ENCODE measurements around the gene ALDH1A1.
"Not testable (repeated sequence)": the region's sequence is repeated elsewhere in the genome, so short reads cannot be mapped to it uniquely, and the experiment has no call there.

ALDH1A1 gene

DNA sequence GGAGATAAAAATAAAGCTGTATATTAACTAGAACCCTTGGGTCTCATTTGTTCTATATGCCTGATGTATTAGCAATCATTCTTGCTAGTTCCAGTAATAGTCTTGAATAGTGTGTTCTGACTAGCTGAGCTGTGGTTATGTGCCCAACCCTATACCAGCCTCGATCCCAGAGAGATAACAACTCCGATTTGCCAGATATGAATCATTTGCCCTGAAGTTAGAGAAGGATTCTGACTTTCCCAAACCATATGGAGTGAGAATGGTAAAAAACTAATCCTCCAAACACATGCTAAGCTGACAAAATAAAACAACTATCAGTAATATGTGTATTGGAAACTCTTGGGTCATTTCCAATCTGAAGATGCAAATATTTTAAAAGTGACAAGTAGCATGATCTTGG is 64.8 kb downstream of the ALDH1A1 start:
- no peak for DNase-seq

DNA sequence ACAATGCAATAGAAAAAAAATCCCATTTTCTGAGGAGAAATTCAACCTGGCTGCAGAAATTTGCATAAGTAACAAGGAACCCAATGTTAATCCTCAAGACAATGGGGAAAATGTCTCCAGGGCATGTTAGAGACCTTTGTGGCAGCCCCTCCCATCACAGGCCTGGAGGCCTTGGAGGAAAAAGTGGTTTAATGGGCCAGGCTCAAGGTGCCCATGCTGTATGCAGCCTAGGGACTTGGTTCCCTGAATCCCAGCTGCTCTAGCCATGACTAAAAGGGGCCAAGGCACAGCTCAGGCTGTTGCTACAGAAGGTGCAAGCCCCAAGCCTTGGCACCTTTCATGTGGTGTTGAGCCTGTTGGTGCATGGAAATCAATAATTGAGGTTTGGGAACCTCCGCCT is 66.5 kb downstream of the ALDH1A1 start:
- no peak for DNase-seq

DNA sequence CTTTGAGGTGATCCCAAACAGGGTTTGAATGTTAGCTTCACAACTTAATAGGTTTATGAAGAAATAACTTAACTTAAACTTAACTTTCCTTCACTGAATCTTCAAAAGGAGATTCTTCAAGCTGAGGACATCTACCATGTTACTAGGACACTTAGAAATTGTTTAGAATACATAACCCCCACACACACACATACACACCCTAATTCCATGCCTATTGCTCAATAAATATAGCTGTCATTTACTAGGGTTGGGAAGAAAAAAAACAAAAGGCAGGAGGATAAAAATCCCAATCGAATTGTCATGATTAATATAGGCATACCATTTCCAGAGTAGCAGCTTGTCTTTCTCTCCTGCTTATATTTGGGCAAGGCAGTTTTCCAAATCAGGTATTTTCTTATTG is 68.3 kb downstream of the ALDH1A1 start:
- no peak for DNase-seq

DNA sequence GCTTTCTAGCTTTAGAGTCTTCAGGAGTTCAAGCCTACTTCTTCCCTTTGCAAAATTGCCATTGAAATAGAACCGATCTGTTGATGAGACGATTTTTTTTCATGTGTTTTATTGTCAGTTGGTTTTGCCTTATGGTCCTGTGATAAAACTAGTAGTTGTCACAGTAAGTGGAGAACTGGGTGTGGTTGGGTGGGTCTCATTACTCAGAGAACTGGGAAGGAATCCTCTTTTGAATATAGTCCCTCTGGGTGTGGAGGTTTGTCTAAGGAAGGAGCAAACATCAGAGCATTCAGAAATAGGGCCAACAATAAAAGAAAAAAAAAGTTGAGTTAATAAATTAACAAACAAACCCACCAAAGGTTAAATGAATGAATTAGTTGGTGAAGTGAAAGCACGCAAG is 69.0 kb downstream of the ALDH1A1 start:
- DNase-seq, result no peak

DNA sequence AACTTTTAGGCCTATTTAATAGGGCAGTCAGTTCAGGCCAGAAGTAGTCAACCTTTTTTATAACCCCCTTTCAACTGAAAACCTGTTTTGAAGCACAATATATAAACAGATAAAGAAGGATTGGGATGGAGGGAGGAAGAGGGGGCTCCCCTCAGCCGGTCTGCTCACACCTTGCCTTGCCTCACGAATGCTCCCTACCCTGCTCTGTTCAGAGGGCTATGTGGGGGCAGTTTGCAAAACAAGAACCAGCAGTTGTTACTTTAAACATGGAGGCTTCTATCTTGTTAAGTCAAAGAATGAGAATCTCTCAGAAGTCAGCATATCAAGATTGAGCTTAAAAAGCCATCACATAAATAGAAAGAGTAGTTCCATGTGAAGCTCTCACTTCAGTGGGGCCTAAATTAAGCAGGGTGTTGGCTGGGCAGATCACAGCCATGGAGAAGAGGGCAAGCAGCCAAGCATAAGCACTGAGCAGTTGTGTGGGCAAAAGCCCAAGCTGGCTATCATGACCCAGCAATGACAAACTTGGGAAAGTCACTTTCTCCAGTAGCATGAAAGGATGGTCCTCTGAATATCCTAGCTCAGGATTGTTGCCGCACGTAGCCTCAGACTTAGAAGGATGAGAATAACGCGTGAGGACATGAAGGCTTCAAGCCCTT is 70.6 kb downstream of the ALDH1A1 start:
- no peak for DNase-seq

DNA sequence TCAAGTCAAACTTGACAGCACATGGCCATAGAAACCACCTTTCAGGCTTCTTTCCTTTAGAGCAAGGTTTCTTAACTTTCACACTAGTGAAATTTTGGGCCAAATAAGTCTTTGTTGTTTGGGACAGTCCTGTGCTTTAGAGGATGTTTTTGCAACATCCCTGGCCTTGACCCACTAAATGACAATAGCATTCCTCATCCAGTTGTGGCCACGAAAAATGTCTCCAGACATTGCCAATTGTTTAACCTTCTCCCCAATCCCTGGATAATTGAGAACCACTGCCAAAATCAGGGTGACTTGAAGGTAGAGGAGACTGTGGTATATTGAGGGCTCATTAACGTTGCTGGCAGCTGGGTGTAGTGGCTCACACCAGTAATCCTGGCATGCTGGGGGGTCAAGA is 72.0 kb downstream of the ALDH1A1 start:
- DNase-seq, result no peak

DNA sequence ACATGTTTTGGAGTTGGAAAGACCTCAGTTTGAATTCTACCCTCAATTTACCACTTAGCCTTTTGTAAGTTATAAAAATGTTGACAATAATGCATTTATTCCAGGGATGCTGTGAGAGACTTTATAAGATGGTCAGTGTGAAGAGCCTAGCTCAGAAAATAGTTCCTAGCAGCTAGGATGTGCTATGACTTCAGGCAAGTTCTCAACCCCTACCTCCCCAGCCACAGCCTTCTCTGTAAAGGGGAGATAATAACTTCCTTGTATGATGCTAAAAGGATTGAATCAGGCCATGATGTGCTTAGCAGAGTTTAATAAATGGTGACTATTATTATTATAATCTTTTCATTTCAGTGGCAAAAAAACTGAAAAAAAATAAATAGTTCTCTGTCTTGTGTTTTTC is 77.6 kb downstream of the ALDH1A1 start:
- DNase-seq, result no peak

DNA sequence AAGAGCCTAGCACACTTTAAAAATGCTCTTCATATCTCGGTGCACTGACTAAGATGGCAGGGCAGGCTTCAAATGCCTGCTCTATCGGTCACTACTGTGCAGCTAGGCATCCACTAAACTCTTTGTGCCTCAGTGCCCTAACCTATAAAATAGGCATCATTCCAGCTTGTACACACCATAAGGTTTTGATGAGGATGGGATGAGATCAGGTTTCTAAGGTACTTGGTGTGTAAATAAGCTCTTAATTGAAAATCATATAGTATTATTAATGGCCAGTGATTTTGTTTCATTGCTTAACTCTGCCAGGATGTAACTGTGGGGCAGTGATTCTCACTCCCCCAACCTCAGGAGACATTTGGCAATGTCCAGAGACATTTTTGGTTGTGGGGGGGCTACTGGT is 78.5 kb downstream of the ALDH1A1 start:
- DNase-seq, result no peak

DNA sequence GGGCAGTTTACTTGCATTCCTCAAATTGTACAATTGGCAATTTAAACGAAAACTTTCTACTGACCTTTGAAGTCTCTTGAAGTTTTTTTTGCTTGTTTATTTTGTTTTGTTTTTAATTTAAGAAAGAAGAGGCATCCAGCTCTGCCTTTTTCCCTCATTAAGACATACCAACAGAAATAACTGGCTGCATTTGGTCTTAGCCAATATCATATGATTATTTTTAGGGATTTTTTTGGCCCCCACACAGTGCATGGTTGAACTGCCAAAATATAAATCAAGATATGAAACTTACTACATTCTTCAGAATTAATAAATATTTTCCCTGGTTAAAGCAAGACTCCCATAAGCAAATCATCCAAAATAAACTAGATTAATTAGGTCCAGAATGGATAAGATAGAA is 79.4 kb downstream of the ALDH1A1 start:
- no peak for DNase-seq

DNA sequence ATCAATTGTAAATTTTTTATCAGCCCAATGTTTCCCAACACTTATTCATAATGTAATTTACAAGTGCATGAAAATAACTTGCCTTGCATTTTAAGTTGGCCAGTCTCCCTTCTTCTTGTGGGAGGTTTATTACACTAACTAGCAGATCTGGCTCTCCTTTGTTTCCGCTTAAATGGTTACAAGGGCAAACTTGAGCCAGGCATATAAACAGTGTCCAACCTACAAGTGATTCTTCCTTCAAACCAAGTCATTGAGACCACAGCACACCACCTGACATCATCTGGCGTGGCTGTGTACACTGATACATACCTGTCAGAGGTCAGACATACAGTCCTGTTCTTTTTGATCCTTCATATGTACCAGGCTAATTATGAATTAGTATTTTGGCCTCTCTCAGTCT is 80.1 kb downstream of the ALDH1A1 start:
- no peak for DNase-seq

DNA sequence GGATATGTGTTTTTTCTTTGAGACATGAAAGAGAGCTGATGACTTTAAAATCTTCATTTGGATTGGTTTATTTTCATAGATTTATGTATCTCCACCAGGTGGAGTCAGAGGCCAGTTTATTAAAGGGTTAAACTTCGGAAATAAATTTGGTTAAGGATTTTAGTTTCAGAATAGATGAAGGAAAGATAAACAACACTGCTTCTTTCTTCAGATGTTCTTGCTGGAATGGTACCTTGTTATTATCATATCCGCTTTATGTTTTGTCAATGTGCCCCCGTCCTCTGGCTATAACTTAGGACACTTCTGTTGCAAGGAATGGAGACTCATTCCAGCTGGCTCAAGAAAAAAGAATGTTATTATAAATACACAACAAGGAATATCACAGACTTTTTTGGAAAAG is 81.2 kb downstream of the ALDH1A1 start:
- no peak for DNase-seq

DNA sequence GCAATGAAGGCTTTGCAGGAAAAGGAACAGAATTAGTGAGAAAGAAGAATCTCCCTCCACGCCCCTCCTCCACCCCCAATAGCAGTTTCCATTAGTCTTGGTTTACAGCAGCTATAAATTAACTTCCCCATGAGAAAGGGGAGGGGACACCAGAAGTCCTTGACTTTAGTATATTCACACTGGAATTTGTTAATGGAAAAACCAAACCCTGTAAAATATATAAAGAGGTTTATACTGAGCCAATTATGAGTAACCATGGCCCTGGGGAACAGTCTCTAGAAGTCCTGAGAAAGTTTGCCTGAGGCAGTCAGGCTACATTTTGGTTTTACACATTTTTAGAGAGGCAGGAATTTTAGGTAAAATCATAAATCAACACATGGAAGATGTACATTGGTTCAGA is 88.5 kb downstream of the ALDH1A1 start:
- DNase-seq, result no peak

DNA sequence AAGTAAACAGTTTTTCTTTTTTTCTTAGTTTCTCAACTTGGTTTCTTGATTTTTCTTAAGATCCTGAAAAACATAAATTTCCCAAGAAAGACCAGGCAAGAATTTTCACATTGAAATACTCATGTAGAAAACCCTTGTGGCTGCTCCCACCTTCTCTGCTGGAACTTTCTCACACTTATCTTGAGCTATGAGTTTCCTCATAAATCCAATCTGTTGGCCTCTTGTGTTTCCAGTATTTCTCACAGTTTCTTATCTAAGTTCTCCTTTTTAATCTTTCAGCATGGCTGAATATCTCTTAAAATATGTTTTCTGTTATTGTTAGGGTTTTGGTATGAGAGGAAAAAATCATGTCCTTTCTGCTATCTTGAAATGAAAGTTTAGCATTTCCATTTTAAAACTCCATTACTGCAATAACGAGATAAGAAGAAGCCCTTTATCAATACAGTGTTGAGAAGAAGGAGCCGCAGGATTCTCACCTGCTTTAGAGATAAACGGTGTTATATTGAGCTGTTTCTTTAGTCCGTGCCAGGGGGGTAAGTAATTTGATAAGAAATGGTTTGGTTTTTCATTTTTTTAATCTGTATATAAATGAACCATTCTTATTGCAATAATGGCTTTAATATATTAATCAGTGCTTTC is 89.3 kb downstream of the ALDH1A1 start:
- DNase-seq, result no peak

DNA sequence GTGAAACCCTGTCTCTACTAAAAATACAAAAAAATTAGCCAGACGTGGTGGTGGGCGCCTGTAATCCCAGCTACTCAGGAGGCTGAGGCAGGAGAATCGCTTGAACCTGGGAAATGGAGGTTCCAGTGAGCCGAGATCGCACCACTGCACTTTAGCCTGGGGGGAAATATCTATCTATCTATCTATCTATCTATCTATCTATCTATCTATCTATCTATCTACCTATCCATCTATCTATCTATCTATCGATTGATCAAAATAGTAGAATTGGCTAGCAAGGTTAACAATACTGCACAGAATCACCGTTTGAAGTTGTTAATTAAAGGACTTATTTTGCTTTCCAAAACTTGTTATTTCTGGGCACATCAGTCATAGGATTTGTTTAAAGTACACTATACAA is 90.1 kb downstream of the ALDH1A1 start:
- not testable (repeated sequence) for DNase-seq

DNA sequence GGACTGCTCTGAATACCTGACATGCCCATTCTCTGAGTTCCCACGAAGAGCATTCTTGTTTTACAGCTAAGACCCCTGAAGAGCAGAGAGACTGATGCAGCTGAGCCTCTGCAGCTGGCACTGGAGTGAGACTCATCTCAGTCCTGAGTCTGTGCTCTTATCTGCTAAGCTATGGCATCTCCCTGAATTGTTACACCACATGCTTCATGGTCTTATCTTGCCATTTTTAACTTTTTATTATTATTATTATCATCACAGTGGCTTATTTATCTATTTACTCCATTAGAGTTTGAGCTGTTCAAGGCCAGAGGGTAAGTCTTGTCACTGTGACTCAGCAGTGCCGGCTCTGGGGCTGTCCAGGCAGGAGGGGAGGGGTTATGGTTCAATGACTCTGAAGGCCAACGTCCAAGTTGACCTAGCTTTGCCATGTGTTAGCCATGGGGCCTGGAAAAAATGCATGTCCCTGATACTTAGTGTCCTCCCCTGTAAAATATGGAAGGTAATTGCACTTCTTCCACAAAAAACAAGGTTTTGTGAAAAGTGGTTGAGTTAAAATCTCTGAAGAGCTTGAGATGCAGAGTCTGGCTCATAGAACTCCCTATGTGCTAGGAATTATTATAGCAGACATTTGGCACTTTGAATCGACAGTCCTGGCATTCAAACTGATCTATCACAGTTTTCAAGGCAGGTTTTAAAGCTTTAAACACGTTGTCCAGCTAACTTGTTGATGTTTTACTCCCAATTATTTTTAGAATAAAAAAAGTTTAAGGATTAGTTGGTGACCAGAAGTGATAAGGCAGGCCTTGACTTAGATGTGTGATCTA is 94.6 kb downstream of the ALDH1A1 start:
- DNase-seq, result no peak

DNA sequence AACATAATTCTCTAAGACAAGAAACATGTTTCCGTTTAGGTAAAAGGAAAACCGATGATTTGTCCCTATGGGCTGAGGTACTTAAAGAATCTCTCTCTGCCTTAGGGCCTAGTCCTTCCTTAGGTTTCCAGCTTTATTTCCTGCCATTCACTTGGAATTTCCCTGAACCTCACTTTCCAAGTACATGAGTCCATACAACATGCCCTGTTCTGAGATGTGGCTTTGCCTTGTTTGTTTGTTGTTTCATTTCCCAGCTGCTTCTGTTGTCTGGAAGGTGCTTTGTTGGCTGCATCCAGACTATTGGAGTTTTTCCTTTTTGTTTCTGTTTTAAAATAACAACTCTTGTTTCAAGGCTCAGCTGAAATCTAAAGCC is 95.2 kb downstream of the ALDH1A1 start:
- no peak for DNase-seq

DNA sequence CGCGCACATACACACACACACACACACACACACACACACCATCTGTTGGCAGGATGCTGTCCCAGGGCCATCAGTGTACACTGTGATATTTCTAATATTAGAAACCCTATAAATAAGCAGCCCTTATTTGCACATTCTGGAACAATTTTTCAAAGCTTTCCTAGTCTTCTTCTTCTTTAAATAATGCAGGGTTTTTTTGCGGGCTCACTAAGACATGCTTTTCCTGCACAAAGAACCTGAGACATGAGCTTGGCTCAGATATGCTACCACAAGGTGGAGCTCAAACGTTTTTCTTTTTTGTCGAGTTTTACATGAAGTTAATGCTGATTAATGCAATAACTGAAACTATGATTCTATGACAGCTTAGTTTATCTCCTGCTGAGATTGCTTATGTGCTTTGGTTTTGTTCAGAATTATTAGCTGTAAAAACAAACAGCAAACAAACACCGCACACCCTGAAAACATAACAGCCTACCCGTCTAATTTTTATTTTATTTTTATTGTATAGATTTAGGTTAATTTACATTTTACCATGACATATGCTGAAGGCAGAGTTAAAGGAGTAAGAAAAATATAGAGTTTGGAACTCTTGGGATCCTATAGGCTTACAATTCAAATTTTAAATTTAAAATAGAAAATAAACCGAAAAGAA is 95.8 kb downstream of the ALDH1A1 start:
- peak; percentile 24 for DNase-seq

DNA sequence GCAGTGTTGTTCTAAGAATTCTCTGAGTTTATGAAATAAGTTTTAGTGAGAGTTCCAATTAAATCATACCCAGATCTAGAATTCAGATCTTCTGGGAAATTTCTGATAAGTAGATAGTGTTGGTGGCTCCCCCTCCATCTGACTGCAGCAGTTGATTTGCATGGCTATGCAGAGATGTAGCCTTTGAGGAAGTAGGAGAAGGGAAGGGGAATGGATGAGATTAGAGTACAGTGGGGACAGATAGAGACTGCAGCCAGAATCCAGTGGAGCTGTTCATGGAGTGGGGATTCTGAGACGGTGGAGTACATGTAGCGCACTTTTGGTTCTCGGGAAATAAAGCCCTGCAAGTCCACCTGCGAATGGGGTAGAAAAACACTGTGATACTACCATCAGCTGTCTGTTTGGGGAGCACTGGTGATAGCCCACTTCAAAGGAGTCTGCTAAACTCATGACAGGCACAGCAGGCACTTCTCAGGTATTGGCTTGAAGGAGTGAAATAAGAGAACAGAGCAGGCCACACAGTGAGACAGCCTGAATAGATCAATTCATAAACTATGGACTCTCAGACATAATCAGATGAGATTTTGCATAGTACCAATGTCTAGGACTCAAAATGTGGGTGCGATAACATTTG is 96.8 kb downstream of the ALDH1A1 start:
- DNase-seq, result no peak

DNA sequence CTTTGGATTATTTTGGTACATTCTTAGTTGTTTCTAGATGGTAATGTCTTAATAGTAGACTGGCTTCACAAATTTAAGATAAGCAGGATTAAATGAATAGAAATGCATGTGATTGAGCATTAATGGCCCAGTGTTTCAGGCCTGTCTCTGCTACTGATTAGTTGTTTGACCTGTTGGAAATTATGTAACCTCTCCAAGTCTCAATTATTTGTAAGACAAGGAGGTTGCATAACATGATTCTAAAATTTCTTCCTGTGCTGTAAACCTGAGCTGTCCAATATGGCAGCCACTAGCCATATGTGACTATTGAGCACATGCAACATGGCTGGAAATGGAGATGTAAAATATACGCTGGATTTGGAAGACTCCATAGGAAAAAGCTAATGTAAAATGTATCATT is 97.5 kb downstream of the ALDH1A1 start:
- DNase-seq, result no peak

Measured in NCI-H1694 (cell line).